MCF 10A (cell line): ENCODE results near the gene BACH2. TPM values are rescaled to one million over a fixed set of nuclear protein-coding genes. Genes with fewer than 3 reads are reported as not detected.

Experiments used
- BruUV-seq: library from RNA; stranded (reverse); fragments of 400-500 nt; replicated peaks from 2 replicates; lab custom pipeline; 2021; lab: Mats Ljungman, UMichigan
- CTCF ChIA-PET: fragments of 300-600 bp; sonication (Branson Sonifier 250); formaldehyde crosslinking; extraction: SDS; loops from one replicate; lab custom pipeline; 2021; ENCODE audit warnings: antibody characterized with exemption, inconsistent platforms; lab: Yijun Ruan, JAX
- POLR2A ChIA-PET: fragments of 300-600, 350-650 bp; sonication (Branson Sonifier 250); formaldehyde crosslinking; extraction: SDS; loops from one replicate; lab custom pipeline; 2020; ENCODE audit warnings: antibody characterized with exemption, inconsistent platforms; lab: Yijun Ruan, JAX
- DNase-seq: peaks from one replicate; pipeline ENCODE4 v3.0.0-alpha.2; 2018; ENCODE audit not compliant: unreplicated experiment
- H3K27ac Mint-ChIP-seq: one replicate; pipeline ENCODE4 v1.8.0; 2022; ENCODE audit warnings: mild to moderate bottlenecking, low read depth, mixed read lengths; ENCODE audit not compliant: unreplicated experiment
- H3K27me3 Mint-ChIP-seq: one replicate; pipeline ENCODE4 v1.8.0; 2022; ENCODE audit warnings: mixed read lengths; ENCODE audit not compliant: insufficient read depth, unreplicated experiment
- H3K36me3 Mint-ChIP-seq: one replicate; pipeline ENCODE4 v1.8.0; 2022; ENCODE audit warnings: mild to moderate bottlenecking, moderate library complexity, mixed read lengths; ENCODE audit not compliant: insufficient read depth, unreplicated experiment
- H3K4me1 Mint-ChIP-seq: one replicate; pipeline ENCODE4 v1.8.0; 2022; ENCODE audit warnings: mixed read lengths; ENCODE audit not compliant: insufficient read depth, unreplicated experiment
- H3K4me3 Mint-ChIP-seq: one replicate; pipeline ENCODE4 v1.8.0; 2022; ENCODE audit warnings: mild to moderate bottlenecking, moderate library complexity, mixed read lengths; ENCODE audit not compliant: unreplicated experiment
- H3K9me3 Mint-ChIP-seq: one replicate; pipeline ENCODE4 v1.8.0; 2022; ENCODE audit warnings: mixed read lengths; ENCODE audit not compliant: unreplicated experiment
- intact Hi-C: fragments of 100-400 bp; cut with micrococcal nuclease; formaldehyde crosslinking; loops from 2 replicates; pipeline ENCODE4 v1.14.1; 2022
- total RNA-seq: library from RNA; stranded (reverse); gene quantifications from 2 replicates; pipeline ENCODE4 v1.2.3, GENCODE V29; 2022
- TF ChIP-seq, protein P1 (sequence below): fragments of 200-600 bp; IDR thresholded peaks from one replicate; pipeline ENCODE4 v1.8.0; 2022; ENCODE audit warnings: antibody characterized with exemption, mild to moderate bottlenecking; ENCODE audit not compliant: unreplicated experiment

The BACH2 gene
- total RNA-seq, 1 experiment from 2014 or later, result 9.9 TPM

DNA sequence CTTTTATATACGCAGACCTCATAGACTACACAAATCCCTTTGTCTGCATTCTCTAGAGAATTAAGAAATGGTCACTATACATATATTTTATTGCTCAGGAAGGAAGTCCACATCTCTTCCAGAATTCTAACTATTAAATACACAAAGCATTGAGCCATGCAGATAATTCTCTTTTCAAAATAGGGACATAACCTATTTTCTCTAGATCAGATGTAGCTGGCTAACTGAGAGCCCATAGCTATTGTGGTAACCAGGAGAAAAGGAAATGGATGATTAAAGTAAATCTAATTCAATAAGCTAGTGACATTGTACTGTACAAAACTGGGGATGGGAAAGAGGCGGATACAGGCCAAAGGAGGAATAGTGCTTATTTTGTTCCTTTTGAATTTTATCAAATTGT is 137.2 kb downstream of the BACH2 start:
- TF ChIP-seq, protein P1, sequence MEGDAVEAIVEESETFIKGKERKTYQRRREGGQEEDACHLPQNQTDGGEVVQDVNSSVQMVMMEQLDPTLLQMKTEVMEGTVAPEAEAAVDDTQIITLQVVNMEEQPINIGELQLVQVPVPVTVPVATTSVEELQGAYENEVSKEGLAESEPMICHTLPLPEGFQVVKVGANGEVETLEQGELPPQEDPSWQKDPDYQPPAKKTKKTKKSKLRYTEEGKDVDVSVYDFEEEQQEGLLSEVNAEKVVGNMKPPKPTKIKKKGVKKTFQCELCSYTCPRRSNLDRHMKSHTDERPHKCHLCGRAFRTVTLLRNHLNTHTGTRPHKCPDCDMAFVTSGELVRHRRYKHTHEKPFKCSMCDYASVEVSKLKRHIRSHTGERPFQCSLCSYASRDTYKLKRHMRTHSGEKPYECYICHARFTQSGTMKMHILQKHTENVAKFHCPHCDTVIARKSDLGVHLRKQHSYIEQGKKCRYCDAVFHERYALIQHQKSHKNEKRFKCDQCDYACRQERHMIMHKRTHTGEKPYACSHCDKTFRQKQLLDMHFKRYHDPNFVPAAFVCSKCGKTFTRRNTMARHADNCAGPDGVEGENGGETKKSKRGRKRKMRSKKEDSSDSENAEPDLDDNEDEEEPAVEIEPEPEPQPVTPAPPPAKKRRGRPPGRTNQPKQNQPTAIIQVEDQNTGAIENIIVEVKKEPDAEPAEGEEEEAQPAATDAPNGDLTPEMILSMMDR, result no peak
- DNase-seq, result no peak
- Mint-ChIP-seq H3K36me3 (no peaks in the 10 kb centered on the region), H3K27ac (no peak overlapping the region), H3K4me1 (peaks cover 16% of the 10 kb centered on the region), H3K27me3 (no peaks in the 10 kb centered on the region), H3K4me3 (no peak overlapping the region), H3K9me3 (no peaks in the 10 kb centered on the region)
- ChIA-PET CTCF (no interaction called here), POLR2A (interaction anchor here (1.4 kb wide), 1 partner anchor 10 kb away, joined by 3 read pairs; no protein-coding TSS in a partner anchor)
- intact Hi-C loops, result no loop called here
- no TSS peak for BruUV-seq

- Mint-ChIP-seq H3K9me3 (no peaks in the 10 kb centered on the region), H3K27ac (no peak overlapping the region), H3K4me1 (peaks cover 16% of the 10 kb centered on the region), H3K4me3 (no peak overlapping the region), H3K27me3 (no peaks in the 10 kb centered on the region), H3K36me3 (no peaks in the 10 kb centered on the region)
- ChIA-PET POLR2A (interaction anchor here (1.4 kb wide), 1 partner anchor 10 kb away, joined by 3 read pairs; no protein-coding TSS in a partner anchor), CTCF (interaction anchor here (0.7 kb wide), 1 partner anchor 64 kb away, joined by 3 read pairs; no protein-coding TSS in a partner anchor)
- DNase-seq, result no peak
- TF ChIP-seq, protein P1, result no peak
- BruUV-seq, result no TSS peak
- intact Hi-C loops, result no loop called here
Observed at GRCh38 chr6:90158936-90159335, 137.7 kb downstream of the BACH2 start.

- intact Hi-C loops, result no loop called here
- CTCF ChIA-PET, result interaction anchor here (0.6 to 1.3 kb wide), 2 partner anchors 49 to 87 kb away, joined by 3 to 4 read pairs; no protein-coding TSS in a partner anchor
- H3K4me3 Mint-ChIP-seq, result no peak overlapping the region
- POLR2A ChIA-PET, result interaction anchor here (0.8 to 1.0 kb wide), 3 partner anchors 11 to 61 kb away, joined by 3 read pairs; no protein-coding TSS in a partner anchor
- no TSS peak for BruUV-seq
- no peaks in the 10 kb centered on the region for H3K9me3 Mint-ChIP-seq
- no peak overlapping the region for H3K27ac Mint-ChIP-seq
- no peak for DNase-seq
- no peaks in the 10 kb centered on the region for H3K36me3 Mint-ChIP-seq
- H3K4me1 Mint-ChIP-seq, result peaks cover 16% of the 10 kb centered on the region
- H3K27me3 Mint-ChIP-seq, result no peaks in the 10 kb centered on the region
- TF ChIP-seq, protein P1, result no peak
Observed at GRCh38 chr6:90157441-90157840, 139.2 kb downstream of the BACH2 start.

DNA sequence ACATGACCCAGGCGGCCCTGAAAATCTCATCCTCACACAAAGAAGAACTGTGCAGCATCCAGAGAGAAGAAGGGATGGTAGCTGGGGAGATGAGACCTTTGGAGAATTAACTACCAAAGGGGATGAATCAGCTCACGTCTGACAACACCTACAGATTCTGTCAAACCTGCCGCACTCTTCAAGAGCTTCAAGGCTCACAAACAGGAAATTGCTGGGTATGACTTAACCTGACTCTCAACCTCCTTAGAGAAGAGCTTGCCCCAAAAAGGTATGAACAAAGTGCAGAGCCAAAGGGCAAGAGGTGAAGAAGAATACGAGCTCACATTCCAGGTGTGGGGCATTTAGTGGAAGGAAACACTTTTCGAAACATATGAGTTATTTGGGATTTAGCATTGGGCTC is 139.8 kb downstream of the BACH2 start:
- intact Hi-C loops, result no loop called here
- no peaks in the 10 kb centered on the region for H3K9me3 Mint-ChIP-seq
- TF ChIP-seq, protein P1, result no peak
- H3K4me1 Mint-ChIP-seq, result peaks cover 16% of the 10 kb centered on the region
- H3K36me3 Mint-ChIP-seq, result no peaks in the 10 kb centered on the region
- BruUV-seq, result no TSS peak
- no peak overlapping the region for H3K27ac Mint-ChIP-seq
- CTCF ChIA-PET, result interaction anchor here (1.3 kb wide), 1 partner anchor 48 kb away, joined by 4 read pairs; no protein-coding TSS in a partner anchor
- no peak overlapping the region for H3K4me3 Mint-ChIP-seq
- POLR2A ChIA-PET, result interaction anchor here (0.8 to 1.0 kb wide), 3 partner anchors 11 to 62 kb away, joined by 3 read pairs; no protein-coding TSS in a partner anchor
- peak; percentile 65 for DNase-seq
- H3K27me3 Mint-ChIP-seq, result no peaks in the 10 kb centered on the region
